MM.1S (cell line): ENCODE data around the gene NPHP1.

Experiments used
- DNase-seq: peaks from one replicate; pipeline ENCODE4 v3.0.0-alpha.2; 2015
- H2AFZ ChIP-seq: fragments of 300-600 bp; sonication (generic); 2 replicates; pipeline ENCODE4 v1.6.0; 2016; ENCODE audit warnings: antibody characterized with exemption, low read length
- H3F3A ChIP-seq: fragments of 300-600 bp; sonication (generic); 2 replicates; pipeline ENCODE4 v1.6.1; 2016; ENCODE audit warnings: mild to moderate bottlenecking, antibody characterized with exemption, low read length, moderate library complexity, mixed read lengths; ENCODE audit not compliant: insufficient read depth
- H3K27ac ChIP-seq: fragments of 300-600 bp; sonication (generic); 2 replicates; pipeline ENCODE4 v1.5.1; 2016; ENCODE audit warnings: mild to moderate bottlenecking, low read length
- H3K27me3 ChIP-seq: fragments of 300-600 bp; sonication (generic); replicated peaks from 2 replicates; pipeline ENCODE4 v1.6.0; 2016; ENCODE audit warnings: low read length; ENCODE audit not compliant: insufficient read depth
- H3K36me3 ChIP-seq: fragments of 300-600 bp; sonication (generic); replicated peaks from 2 replicates; pipeline ENCODE4 v1.6.1; 2016; ENCODE audit warnings: mild to moderate bottlenecking, low read length, mixed read lengths; ENCODE audit not compliant: insufficient read depth
- H3K4me1 ChIP-seq: fragments of 300-600 bp; sonication (generic); 2 replicates; pipeline ENCODE4 v1.6.1; 2016; ENCODE audit warnings: low read length, mixed read lengths
- H3K4me2 ChIP-seq: fragments of 300-600 bp; sonication (generic); 2 replicates; pipeline ENCODE4 v1.6.0; 2016; ENCODE audit warnings: low read depth, low read length
- H3K4me3 ChIP-seq: fragments of 300-600 bp; sonication (generic); 2 replicates; pipeline ENCODE4 v1.5.1; 2016; ENCODE audit warnings: low read length, mixed read lengths
- H3K79me2 ChIP-seq: fragments of 300-600 bp; sonication (generic); 2 replicates; pipeline ENCODE4 v1.6.1; 2016; ENCODE audit warnings: mixed run types, low read length, mixed read lengths
- H3K9ac ChIP-seq: fragments of 300-600 bp; sonication (generic); 2 replicates; pipeline ENCODE4 v1.6.1; 2016; ENCODE audit warnings: low read length, mixed read lengths
- H3K9me2 ChIP-seq: fragments of 300-600 bp; sonication (generic); replicated peaks from 2 replicates; pipeline ENCODE4 v1.6.1; 2016; ENCODE audit warnings: mild to moderate bottlenecking, low read length, mixed read lengths; ENCODE audit not compliant: insufficient read depth
- H3K9me3 ChIP-seq: fragments of 300-600 bp; sonication (generic); replicated peaks from 2 replicates; pipeline ENCODE4 v1.6.1; 2016; ENCODE audit warnings: mild to moderate bottlenecking, low read length, mixed read lengths; ENCODE audit not compliant: insufficient read depth
- H4K20me1 ChIP-seq: fragments of 300-600 bp; sonication (generic); 2 replicates; pipeline ENCODE4 v1.6.1; 2016; ENCODE audit warnings: mild to moderate bottlenecking, low read length, moderate library complexity, mixed read lengths; ENCODE audit not compliant: insufficient read depth
- CTCF ChIP-seq: fragments of 300-600 bp; sonication (generic); IDR thresholded peaks from 2 replicates; pipeline ENCODE4 v1.5.1; 2016; ENCODE audit warnings: antibody characterized with exemption, low read length, mixed read lengths
- EZH2 ChIP-seq: fragments of 300-600 bp; sonication (generic); optimal IDR thresholded peaks from 2 replicates; pipeline ENCODE3; 2017; ENCODE audit warnings: low read depth, mild to moderate bottlenecking, antibody characterized with exemption, low read length, mixed read lengths
- EZH2phosphoT487 ChIP-seq: fragments of 300-600 bp; sonication (generic); IDR thresholded peaks from 2 replicates; pipeline ENCODE4 v1.6.1; 2018; ENCODE audit warnings: antibody characterized with exemption, low read length

Gene NPHP1

GRCh38 chr2:110121592-110121991, 83.2 kb downstream of the NPHP1 start:
- no peaks in the 10 kb centered on the region for H4K20me1 ChIP-seq
- TF ChIP-seq EZH2 (no peak), EZH2phosphoT487 (no peak), CTCF (no peak)
- no peaks in the 10 kb centered on the region for H3F3A ChIP-seq
- no peaks in the 10 kb centered on the region for H3K9me3 ChIP-seq
- H2AFZ ChIP-seq = no peak overlapping the region
- no peak overlapping the region for H3K4me3 ChIP-seq
- H3K4me2 ChIP-seq = no peak overlapping the region
- peaks cover 12% of the 10 kb centered on the region; the same call in 1 of the 2 replicates for H3K4me1 ChIP-seq
- no peak for DNase-seq
- H3K79me2 ChIP-seq = no peaks in the 10 kb centered on the region
- H3K27me3 ChIP-seq = no peaks in the 10 kb centered on the region
- H3K9ac ChIP-seq = no peak overlapping the region
- no peak overlapping the region for H3K27ac ChIP-seq
- H3K9me2 ChIP-seq = no peaks in the 10 kb centered on the region
- H3K36me3 ChIP-seq = no peaks in the 10 kb centered on the region

- no peak overlapping the region for H3K9ac ChIP-seq
- H3K9me3 ChIP-seq = no peaks in the 10 kb centered on the region
- no peak overlapping the region for H2AFZ ChIP-seq
- no peak overlapping the region for H3K4me2 ChIP-seq
- peaks cover 12% of the 10 kb centered on the region; the same call in 1 of the 2 replicates for H3K4me1 ChIP-seq
- H3K36me3 ChIP-seq = no peaks in the 10 kb centered on the region
- no peaks in the 10 kb centered on the region for H3K9me2 ChIP-seq
- no peak overlapping the region for H3K4me3 ChIP-seq
- H3K27ac ChIP-seq = no peak overlapping the region
- TF ChIP-seq CTCF (no peak), EZH2phosphoT487 (no peak), EZH2 (no peak)
- no peaks in the 10 kb centered on the region for H4K20me1 ChIP-seq
- no peaks in the 10 kb centered on the region for H3K27me3 ChIP-seq
- no peaks in the 10 kb centered on the region for H3K79me2 ChIP-seq
- no peaks in the 10 kb centered on the region for H3F3A ChIP-seq
- DNase-seq = no peak
Observed at GRCh38 chr2:110121052-110121334, 83.8 kb downstream of the NPHP1 start.

GRCh38 chr2:110120171-110121051, 84.4 kb downstream of the NPHP1 start:
- no peaks in the 10 kb centered on the region for H3K27me3 ChIP-seq
- no peaks in the 10 kb centered on the region for H3K9me2 ChIP-seq
- no peaks in the 10 kb centered on the region for H3F3A ChIP-seq
- H2AFZ ChIP-seq = no peak overlapping the region
- no peaks in the 10 kb centered on the region for H3K9me3 ChIP-seq
- no peak overlapping the region for H3K4me3 ChIP-seq
- TF ChIP-seq EZH2phosphoT487 = no peak
- TF ChIP-seq CTCF = no peak
- no peak for TF ChIP-seq EZH2
- H3K27ac ChIP-seq = no peak overlapping the region
- no peaks in the 10 kb centered on the region for H3K79me2 ChIP-seq
- peaks cover 12% of the 10 kb centered on the region; the same call in 1 of the 2 replicates for H3K4me1 ChIP-seq
- no peak overlapping the region for H3K4me2 ChIP-seq
- H4K20me1 ChIP-seq = no peaks in the 10 kb centered on the region
- no peak overlapping the region for H3K9ac ChIP-seq
- H3K36me3 ChIP-seq = no peaks in the 10 kb centered on the region
- DNase-seq = no peak
